HG03460 (cell line): ENCODE results near the gene CST3.
"Not testable (repeated sequence)": the region's sequence is repeated elsewhere in the genome, so short reads cannot be mapped to it uniquely, and the experiment has no call there.

Experiments
- ATAC-seq: cut with Tn5 transposase; IDR thresholded peaks from one replicate; pipeline ENCODE4 v1.9.1; 2021; ENCODE audit not compliant: unreplicated experiment

The CST3 gene

DNA sequence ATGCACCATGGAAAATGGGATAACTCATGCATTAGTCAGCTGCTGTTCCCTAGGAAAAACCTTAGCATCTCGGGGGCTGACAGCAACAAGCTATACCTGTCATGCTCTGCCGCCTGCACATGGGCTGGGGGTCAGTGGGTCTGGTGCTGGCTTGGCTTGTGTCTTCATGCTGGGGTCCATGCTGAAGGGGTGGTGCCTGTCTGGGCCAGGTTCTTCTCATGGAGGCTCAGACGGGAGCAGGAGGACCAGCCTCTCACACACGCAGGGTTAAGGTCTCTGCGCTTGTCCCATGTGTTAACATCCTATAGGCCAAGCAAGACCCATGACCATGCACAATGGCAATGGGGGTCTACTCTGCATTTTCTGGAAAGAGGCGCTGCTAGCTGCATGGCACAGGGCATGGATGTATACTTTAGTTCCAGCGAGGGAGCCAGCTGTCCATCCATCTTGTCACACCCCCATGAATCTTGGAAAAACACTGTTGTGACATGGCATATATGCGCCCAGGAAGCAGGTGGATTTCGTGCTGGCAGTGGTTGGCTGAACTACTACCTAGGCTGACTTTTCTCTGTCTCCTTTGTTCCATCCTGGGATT, 24.6 kb upstream of the CST3 start:
- ATAC-seq: no peak

GRCh38 chr20:23661002-23661429, 23.3 kb upstream of the CST3 start:
- no peak for ATAC-seq

GRCh38 chr20:23659989-23660837, 22.5 kb upstream of the CST3 start:
- ATAC-seq: no peak

DNA sequence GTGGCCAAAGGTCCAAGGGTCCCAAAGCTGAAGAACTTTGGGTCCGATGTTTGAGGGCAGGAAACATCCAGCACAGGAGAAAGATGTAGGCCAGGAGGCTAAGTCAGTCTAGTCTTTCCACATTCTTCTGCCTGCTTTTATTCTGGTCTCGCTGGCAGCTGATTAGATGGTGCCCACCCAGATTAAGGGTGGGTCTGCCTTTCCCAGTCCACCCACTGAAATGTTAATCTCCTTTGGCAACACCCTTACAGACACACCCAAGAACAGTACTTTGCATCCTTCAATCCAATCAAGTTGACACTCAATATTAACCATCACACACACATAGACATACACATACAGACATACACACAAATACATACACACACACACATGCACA, 21.8 kb upstream of the CST3 start:
- ATAC-seq: not testable (repeated sequence)

GRCh38 chr20:23658989-23659609, 21.3 kb upstream of the CST3 start:
- no peak for ATAC-seq

DNA sequence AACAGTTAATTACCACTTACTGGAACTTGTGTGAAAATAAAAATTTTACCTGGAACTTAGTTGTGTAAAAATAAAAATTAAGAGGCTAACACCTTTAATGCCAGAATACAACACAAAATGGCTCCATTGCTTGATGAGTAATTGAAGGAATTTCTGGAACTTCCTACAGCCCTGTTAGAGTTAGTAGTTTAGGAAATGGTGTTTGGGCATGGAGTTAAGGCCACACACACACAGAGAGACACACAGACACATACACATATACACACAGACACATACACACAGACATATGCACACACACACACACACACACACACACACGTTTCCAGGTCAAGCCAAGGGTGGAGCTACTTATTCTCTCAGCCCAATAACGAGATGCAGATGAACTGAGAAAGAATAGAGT, 20.6 kb upstream of the CST3 start:
- ATAC-seq: no peak

GRCh38 chr20:23657202-23657601, 19.4 kb upstream of the CST3 start:
- no peak for ATAC-seq

DNA sequence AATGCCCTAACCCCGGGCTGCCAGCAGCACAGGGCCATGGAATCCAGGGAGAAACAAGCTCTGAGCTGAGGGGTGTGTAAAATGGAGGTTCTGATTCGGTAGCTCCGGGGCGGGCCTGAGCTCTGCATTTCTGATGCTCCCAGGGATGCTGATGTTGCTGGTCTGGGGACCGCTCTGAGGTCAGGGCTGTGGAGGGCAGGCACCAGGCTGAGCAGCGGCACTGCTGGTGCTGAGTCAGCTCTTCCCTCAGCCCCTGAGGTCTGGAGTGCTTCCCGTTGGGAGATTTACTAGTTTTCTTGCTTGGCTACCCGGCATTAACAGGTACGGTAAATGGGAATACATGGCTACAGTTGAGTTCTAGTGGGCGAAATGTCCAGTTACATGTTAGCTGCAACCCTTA, 18.6 kb upstream of the CST3 start:
- no peak for ATAC-seq

- ATAC-seq: no peak
These were observed 17.9 kb upstream of the CST3 start for GRCh38 chr20:23655491-23656211.

DNA sequence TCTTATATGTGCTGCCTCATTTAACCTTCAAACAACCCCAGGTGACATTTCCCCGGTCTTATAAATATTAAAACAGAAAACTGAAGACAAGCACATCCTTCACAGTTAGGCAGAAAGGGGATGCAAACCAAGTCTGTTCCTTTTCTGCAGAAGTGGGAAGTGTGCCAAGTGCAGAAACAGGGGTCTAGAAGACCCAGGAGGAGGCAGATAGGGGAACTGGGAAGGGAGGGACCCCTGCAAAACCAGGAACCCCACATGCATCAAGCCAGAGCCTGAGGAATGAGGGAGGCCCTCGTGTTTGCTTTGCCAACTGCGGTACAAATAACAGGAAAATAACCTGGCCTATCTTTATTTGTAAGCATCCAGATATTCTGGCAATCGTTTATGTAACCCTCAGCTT, 17.0 kb upstream of the CST3 start:
- ATAC-seq: no peak

GRCh38 chr20:23654000-23654399, 16.2 kb upstream of the CST3 start:
- no peak for ATAC-seq

GRCh38 chr20:23653400-23653938, 15.7 kb upstream of the CST3 start:
- ATAC-seq: no peak

GRCh38 chr20:23652926-23653325, 15.2 kb upstream of the CST3 start:
- ATAC-seq: no peak

- no peak for ATAC-seq
These were observed 14.6 kb upstream of the CST3 start for GRCh38 chr20:23652371-23652770.

DNA sequence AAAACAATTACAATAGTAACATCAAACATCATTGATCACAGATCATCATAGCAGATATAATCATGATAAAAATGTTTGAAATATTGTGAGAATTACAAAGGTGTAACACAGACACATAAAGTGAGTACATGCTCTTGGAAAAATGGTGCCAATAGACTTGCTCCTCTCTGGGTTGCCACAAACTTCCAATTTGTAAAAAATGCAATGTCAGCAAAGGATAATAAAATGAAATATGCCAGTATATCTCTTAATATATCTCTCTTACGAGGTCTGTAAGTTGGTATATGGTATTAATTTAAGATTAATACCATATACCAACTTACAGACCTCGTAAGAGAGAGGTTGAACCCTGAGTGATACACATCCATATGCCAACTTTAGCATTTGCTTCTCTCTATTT, 13.4 kb upstream of the CST3 start:
- ATAC-seq: no peak

DNA sequence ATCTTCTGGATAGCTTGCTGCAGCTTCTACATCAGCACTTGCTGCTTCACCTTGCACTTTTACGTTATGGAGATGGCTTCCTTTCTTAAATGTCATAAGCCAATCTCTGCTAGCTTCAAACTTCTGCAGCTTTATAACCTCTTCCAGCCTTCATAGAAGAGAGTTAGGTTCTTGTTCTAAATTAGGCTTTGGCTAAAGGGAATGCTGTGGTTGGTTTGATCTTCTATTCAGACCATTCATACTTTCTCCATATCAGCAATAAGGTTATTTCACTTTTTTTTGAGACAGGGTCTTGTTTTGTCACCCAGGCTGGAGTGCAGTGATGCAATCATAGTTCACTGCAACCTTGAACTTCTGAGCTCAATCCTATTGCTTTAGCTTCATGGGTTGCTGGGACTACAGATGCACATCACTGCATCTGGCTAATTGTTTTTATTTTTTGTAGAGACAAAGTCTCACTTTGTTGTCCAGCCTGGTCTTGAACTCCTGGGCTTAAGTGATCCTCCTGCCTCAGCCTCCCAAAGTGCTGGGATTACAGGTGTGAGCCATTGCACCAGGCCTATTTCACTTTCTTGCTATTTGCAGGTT, 12.2 kb upstream of the CST3 start:
- no peak for ATAC-seq

GRCh38 chr20:23649242-23649641, 11.5 kb upstream of the CST3 start:
- ATAC-seq: no peak

- no peak for ATAC-seq
These were observed 9.6 kb upstream of the CST3 start for GRCh38 chr20:23647346-23647745.

- ATAC-seq: no peak
These were observed 8.5 kb upstream of the CST3 start for GRCh38 chr20:23646106-23646873.

DNA sequence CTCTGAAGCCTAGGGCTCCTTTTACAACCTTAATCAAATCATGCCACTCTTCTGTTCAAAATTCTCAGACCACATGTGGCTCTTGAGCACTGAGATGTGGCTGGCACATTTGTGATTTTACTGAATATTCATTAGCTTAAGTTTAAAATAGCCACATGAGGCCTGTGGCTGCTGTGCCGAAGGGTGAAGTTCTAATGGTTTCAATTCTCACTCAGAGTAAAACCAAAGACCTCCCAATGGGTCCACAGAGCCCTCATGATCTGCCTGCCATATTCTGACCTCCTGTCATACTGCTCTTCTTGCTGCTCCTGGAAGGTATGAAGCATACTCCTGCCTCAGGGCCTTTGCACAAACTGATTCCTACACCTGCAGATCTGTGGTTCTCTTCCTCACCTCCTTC, 7.8 kb upstream of the CST3 start:
- ATAC-seq: no peak
